HG02970 (cell line): ENCODE data around the gene CGB7.
"Not testable (repeated sequence)": the region's sequence is repeated elsewhere in the genome, so short reads cannot be mapped to it uniquely, and the experiment has no call there.

ENCODE experiments used
- ATAC-seq: cut with Tn5 transposase; IDR thresholded peaks from one replicate; pipeline ENCODE4 v1.9.1; 2021; ENCODE audit warnings: mild to moderate bottlenecking, moderate library complexity, moderate number of reproducible peaks; ENCODE audit not compliant: unreplicated experiment, low FRiP score

The CGB7 gene

DNA sequence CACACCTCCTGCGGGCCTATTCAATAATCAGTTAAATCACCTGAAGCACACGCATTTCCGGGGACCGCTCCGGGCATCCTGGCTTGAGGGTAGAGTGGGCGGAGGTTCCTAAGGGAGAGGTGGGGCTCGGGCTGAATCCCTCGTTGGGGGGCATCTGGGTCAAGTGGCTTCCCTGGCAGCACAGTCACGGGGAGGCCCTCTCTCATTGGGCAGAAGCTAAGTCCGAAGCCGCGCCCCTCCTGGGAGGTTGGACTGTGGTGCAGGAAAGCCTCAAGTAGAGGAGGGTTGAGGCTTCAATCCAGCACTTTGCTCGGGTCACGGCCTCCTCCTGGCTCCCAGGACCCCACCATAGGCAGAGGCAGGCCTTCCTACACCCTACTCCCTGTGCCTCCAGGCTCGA lies 14.0 kb downstream of the CGB7 start, which contains the start of gene CGB5:
Gene CGB5 (plus strand): TSS at position 301 of the 400 bp plus-strand sequence. CDS start 362 bp downstream, outside the sequence.
- ATAC-seq: not testable (repeated sequence)

DNA sequence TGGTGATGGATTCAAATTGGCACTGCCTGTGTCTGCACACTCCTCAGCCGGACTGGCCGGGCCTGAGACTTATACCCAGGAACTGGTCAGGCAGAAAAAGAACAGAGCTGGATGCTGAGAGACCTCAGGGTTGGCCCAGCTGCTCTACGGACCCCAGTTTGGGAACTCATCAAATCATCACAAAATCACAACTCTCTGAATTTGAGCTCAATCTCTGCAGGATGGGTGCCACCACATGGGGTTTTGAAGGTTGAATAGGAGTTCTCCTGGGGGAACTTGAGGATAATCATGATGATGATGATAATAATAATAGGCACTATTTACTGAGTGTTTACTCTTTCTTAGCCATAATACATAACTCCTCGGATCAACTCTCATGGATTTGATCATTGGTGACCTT lies 14.9 kb downstream of the CGB7 start:
- not testable (repeated sequence) for ATAC-seq

GRCh38 chr19:49042177-49042576 lies 15.4 kb downstream of the CGB7 start:
- ATAC-seq: no peak

DNA sequence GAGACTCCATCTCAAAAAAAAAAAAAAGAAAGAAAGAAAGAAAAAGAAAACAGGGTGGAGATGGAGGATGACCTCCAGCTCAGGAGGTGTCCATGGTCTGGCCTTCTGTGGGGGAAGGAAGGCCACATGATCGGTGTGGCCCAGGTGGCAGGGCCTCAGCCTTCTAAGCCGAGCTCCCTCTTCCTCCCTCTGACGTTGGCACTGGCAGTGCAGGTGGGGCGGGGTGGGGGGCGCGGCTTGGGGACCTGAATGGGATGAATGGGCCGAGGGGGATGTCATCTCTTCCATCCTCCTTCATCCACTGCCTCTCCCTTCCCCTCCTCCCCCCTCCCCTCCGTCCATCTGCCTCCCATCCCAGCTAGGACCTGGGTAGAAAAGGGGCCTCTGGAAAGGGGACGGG lies 17.8 kb downstream of the CGB7 start:
- not testable (repeated sequence) for ATAC-seq

- ATAC-seq: not testable (repeated sequence)
These were observed 18.8 kb downstream of the CGB7 start for GRCh38 chr19:49038557-49039276.

GRCh38 chr19:49038111-49038510 lies 19.4 kb downstream of the CGB7 start:
- not testable (repeated sequence) for ATAC-seq

DNA sequence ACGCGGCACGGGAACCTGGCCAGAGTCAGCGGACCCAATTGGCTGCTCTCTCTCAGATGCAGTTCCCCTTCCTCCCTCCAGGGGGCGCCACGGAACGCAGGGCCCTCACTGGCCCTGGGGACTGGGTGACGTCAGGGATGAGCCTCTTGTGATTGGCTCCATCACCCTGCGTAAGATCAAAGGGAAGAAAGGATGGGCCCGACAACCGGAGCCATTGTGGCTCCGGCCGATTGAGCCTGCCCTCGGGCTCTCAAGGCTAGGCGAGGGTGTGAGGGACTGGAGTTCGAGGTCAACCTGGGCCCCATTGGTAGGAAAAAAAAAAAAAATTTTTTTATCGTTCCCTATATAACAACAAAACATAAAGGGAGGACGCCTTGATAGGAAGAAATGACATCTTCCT lies 20.7 kb downstream of the CGB7 start, which contains the start of gene CGB1:
Gene CGB1 (minus strand): TSS at position 81 of the 400 bp plus-strand sequence. CDS start 184 bp downstream, outside the sequence.
- ATAC-seq: not testable (repeated sequence)

DNA sequence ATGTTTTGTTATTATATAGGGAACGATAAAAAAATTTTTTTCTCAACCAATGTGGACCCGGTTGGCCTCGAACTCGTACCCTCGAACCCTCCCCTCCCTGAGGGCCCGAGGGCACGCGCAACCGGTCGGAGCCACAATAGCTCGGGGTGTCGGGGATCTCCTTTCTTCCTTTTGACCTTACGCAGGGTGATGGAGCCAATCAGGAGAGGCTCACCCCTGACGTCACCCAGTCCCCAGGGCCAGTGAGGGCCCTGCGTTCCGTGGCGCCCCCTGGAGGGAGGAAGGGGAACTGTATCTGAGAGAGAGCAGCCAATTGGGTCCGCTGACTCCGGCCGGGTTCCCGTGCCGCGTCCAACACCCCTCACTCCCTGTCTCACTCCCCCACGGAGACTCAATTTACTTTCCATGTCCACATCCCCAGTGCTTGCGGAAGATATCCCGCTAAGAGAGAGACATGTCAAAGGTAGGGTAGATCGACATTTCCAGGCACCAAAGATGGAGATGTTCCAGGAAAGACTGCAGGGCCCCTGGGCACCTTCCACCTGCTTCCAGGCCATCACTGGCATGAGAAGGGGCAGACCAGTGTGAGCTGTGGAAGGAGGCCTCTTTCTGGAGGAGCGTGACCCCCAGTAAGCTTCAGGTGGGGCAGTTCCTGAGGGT lies 25.8 kb downstream of the CGB7 start, which contains the start of gene CGB2:
Gene CGB2 (plus strand): TSS at position 249 of the 660 bp plus-strand sequence. CDS start 206 bp downstream, at position 455.
- ATAC-seq: not testable (repeated sequence)

- ATAC-seq: not testable (repeated sequence)
These were observed 27.2 kb downstream of the CGB7 start for GRCh38 chr19:49030323-49030722.

- not testable (repeated sequence) for ATAC-seq
These were observed 27.8 kb downstream of the CGB7 start for GRCh38 chr19:49029749-49030148.

- ATAC-seq: not testable (repeated sequence)
These were observed 28.9 kb downstream of the CGB7 start for GRCh38 chr19:49028686-49029085.

GRCh38 chr19:49025599-49025998 lies 31.9 kb downstream of the CGB7 start:
- not testable (repeated sequence) for ATAC-seq

- ATAC-seq: not testable (repeated sequence)
These were observed 32.5 kb downstream of the CGB7 start for GRCh38 chr19:49025088-49025487.

DNA sequence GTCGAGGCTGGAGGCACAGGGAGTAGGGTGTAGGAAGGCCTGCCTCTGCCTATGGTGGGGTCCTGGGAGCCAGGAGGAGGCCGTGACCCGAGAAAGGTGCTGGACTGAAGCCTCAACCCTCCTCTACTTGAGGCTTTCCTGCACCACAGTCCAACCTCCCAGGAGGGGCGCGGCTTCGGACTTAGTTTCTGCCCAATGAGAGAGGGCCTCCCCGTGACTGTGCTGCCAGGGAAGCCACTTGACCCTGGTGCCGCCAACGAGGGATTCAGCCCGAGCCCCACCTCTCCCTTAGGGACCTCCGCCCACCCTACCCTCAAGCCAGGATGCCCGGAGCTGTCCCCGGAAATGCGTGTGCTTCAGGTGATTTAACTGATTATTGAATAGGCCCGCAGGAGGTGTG lies 33.3 kb downstream of the CGB7 start, which contains the start of gene CGB3:
Gene CGB3 (minus strand): TSS at position 101 of the 400 bp plus-strand sequence. CDS start 362 bp downstream, outside the sequence.
- ATAC-seq: not testable (repeated sequence)

GRCh38 chr19:49022116-49022515 lies 35.4 kb downstream of the CGB7 start:
- ATAC-seq: no peak

- ATAC-seq: no peak
These were observed 36.3 kb downstream of the CGB7 start for GRCh38 chr19:49020931-49021895.

GRCh38 chr19:49020342-49020741 lies 37.2 kb downstream of the CGB7 start:
- no peak for ATAC-seq

DNA sequence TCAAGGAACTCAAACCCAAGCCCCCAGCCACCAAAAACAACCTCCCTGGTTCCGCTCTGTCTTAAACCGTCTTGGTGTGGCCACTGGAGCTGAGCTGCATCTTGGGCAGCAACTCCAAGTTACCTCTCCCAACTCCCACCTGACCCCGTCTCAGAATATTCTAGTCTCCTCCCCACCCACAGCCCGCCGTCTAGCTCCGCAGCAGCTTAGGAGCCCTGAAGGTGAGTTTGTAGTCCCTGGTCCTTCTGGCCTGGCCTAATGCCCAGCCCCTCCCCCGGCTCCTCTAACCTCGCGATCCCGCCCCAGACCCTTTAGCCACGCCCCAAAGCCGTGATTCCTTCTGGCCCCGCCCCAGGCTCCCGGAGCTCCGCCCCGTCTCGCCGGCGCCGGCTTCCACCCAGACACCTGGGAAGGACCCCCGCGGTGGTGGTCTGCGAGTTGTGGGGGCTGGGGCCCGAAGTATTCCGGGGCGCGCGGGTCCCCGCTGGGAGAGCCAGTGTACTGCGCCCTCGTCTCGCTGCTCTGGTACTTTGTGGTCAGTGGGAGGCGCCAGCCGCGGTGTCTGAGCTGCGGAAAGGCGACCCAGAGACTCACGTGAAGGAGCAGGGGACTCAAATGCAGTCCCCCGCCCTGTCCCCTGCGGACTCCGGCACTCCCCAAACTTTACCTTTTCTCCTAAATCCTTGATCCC lies 38.2 kb downstream of the CGB7 start:
- no peak for ATAC-seq

- ATAC-seq: not testable (repeated sequence)
These were observed 38.9 kb downstream of the CGB7 start for GRCh38 chr19:49018388-49019241.
